SK-N-MC (cell line): ENCODE data around the gene BRICD5.

ENCODE experiments used
- EZH2 ChIP-seq: fragments of 200-600 bp; sonication (generic); IDR thresholded peaks from one replicate; pipeline ENCODE4 v1.6.1; 2017; ENCODE audit warnings: antibody characterized with exemption
- FOXP2 ChIP-seq: optimal IDR thresholded peaks from 2 replicates; pipeline ENCODE3; 2011; ENCODE audit warnings: mild to moderate bottlenecking, moderate library complexity; ENCODE audit not compliant: insufficient read depth; ENCODE audit errors: extremely low read length, control extremely low read depth
- POLR2AphosphoS5 ChIP-seq: IDR thresholded peaks from 2 replicates; pipeline ENCODE4 v1.6.1; 2012; ENCODE audit warnings: mild to moderate bottlenecking, low read depth, low read length, borderline replicate concordance

DNA sequence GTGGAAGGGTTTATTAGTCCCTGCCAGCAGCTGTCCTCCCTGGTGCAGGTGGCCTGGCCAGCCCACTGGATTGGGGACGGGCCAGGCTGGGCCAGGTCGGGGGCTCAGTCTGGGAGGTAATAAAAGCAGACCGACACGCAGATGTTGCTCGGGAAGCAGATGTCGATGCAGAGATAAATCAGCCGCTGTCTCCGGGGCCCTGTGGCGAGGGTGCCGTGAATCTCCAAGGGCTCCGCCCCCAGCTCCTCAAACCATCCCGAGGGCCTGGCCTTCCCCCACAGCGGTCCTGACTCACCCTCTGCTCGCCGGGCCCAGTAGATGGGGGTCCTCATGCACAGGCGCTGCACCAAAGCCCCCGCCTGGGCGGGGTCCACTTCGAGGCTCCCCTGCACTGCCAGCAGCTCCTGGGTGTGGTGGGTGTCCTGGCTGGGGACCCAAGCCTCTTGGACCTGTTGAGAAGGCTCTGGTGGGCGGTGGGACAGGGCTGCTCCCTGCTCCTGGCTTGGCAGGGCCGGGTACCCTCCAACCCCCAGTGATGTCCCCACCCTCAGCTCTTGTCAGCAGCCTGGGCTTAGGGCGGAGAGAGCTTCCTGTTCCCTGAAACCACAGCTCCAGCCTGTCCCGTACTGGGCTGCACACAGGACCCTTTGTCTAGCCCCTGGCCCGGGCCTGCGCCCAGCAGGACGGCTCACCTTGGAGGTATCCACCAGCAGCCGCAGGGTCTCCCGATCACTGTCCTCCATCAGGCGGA is 1.2 kb downstream of the BRICD5 start:
- TF ChIP-seq EZH2 (no peak), POLR2AphosphoS5 (no peak), FOXP2 (no peak)
